Smooth muscle cell (in vitro differentiated cells): Measurements from ENCODE around the gene CDK11A. TPM values are rescaled to one million over a fixed set of nuclear protein-coding genes. Genes with fewer than 3 reads are reported as not detected.
"Not testable (repeated sequence)": the region's sequence is repeated elsewhere in the genome, so short reads cannot be mapped to it uniquely, and the experiment has no call there.

Experiments used
- DNase-seq: peaks from one replicate; lab custom pipeline; 2025; ENCODE audit not compliant: unreplicated experiment; lab: John Stamatoyannopoulos, UW
- H2AFZ ChIP-seq: fragments of 200-600 bp; sonication (generic); 2 replicates; pipeline ENCODE4 v1.6.0; 2016; ENCODE audit warnings: antibody characterized with exemption, low read depth, mild to moderate bottlenecking
- H3F3A ChIP-seq: fragments of 200-600 bp; sonication (generic); 2 replicates; pipeline ENCODE4 v1.6.0; 2017; ENCODE audit warnings: antibody characterized with exemption, low read depth
- H3K27ac ChIP-seq: fragments of 200-600 bp; sonication (generic); 2 replicates; pipeline ENCODE4 v1.5.1; 2016; ENCODE audit warnings: low read depth, mild to moderate bottlenecking
- H3K27me3 ChIP-seq: fragments of 200-600 bp; sonication (generic); 2 replicates; pipeline ENCODE4 v1.6.1; 2016; ENCODE audit warnings: low read depth, mild to moderate bottlenecking
- H3K36me3 ChIP-seq: fragments of 200-600 bp; sonication (generic); 2 replicates; pipeline ENCODE4 v1.5.1; 2016; ENCODE audit warnings: low read depth
- H3K4me1 ChIP-seq: fragments of 200-600 bp; sonication (generic); 2 replicates; pipeline ENCODE4 v1.5.1; 2016; ENCODE audit warnings: low read depth
- H3K4me2 ChIP-seq: fragments of 200-600 bp; sonication (generic); 2 replicates; pipeline ENCODE4 v1.6.0; 2016; ENCODE audit warnings: mild to moderate bottlenecking
- H3K4me3 ChIP-seq: fragments of 200-600 bp; sonication (generic); 2 replicates; pipeline ENCODE4 v1.5.1; 2016; ENCODE audit warnings: mild to moderate bottlenecking
- H3K79me2 ChIP-seq: fragments of 200-600 bp; sonication (generic); 2 replicates; pipeline ENCODE4 v1.6.0; 2016; ENCODE audit warnings: low read depth, mild to moderate bottlenecking
- H3K9ac ChIP-seq: fragments of 200-600 bp; sonication (generic); 2 replicates; pipeline ENCODE4 v1.6.0; 2016; ENCODE audit warnings: low read depth
- H3K9me3 ChIP-seq: fragments of 200-600 bp; sonication (generic); replicated peaks from 2 replicates; pipeline ENCODE4 v1.5.1; 2016; ENCODE audit warnings: low read depth
- H4K20me1 ChIP-seq: fragments of 200-600 bp; sonication (generic); 2 replicates; pipeline ENCODE4 v1.6.0; 2016; ENCODE audit warnings: low read depth
- WGBS: methylation state at CpG from one replicate; pipeline ENCODE4 v1.1.7; 2016; ENCODE audit warnings: low lambda C conversion rate; 5-methylcytosine and 5-hydroxymethylcytosine counted together
- polyA plus RNA-seq: library from polyadenylated mRNA; unstranded; fragments of >200 nt; fragmentation: Nextera tagmentation; extraction: Ambion mirVana; gene quantifications from 2 replicates; pipeline ENCODE4 v1.2.1, GENCODE V29; 2016
- total RNA-seq: library from RNA; depleted of rRNA; stranded (reverse); fragments of >200 nt; gene quantifications from 2 replicates; pipeline ENCODE4 v1.2.3, GENCODE V29; 2014
- TF ChIP-seq, protein P1 (sequence below): fragments of 200-600 bp; sonication (generic); IDR thresholded peaks from 2 replicates; pipeline ENCODE4 v1.5.1; 2017; ENCODE audit warnings: borderline replicate concordance, mild to moderate bottlenecking, antibody characterized with exemption; ENCODE audit not compliant: insufficient read depth, poor library complexity, severe bottlenecking

CDK11A gene
- total and polyA plus RNA-seq, 2 experiments from 2014 or later, result 19.8 to 20.9 TPM

DNA sequence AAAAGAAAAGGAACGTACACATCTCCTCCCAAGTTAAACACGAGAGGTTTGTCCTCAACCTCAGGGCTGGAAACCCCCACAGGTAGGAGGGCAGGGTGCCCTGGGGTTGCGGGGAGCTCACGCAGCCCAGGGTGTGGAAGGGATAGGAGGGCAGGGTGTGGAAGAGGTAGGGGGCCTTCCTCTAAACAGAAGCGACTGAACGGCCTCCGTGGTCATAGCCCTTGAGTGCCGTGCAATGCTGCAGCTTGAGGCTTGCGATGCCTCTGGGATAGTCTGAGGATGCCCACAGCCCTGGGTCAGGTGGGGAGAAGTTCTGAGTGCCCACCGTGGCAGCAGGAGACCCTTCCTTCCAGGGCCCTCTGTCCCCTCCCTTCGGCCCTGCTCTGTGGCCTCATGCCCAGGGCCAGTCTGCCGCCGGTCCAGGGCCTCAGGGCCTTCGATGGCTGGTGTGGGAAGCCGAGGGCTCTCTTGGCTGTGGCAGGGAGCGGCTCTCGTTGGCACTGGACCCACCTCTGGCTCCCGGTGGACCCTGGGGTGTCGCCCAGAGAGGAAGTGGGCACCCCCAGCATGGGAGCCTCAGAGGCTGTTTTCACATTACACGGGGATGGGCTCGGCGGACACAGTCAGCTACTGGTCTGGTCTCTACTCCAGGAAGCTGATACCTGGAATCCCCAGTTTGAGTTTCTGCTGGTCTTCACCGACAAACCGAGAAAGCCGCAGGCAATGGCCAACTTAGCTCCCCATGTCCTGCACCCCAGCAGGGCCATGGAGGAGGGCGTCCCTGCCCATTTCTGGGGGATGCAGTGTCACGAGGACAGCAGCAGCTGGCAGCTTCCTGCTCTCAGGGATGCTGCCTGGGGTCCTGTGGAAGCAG lies 59.0 kb downstream of the CDK11A start:
- Histone ChIP-seq H3K27me3 (no peaks in the 10 kb centered on the region), H3K27ac (no peak overlapping the region), H4K20me1 (no peaks in the 10 kb centered on the region), H3K4me2 (no peak overlapping the region), H2AFZ (no peak overlapping the region), H3K9me3 (no peaks in the 10 kb centered on the region), H3K79me2 (no peaks in the 10 kb centered on the region), H3K4me3 (no peak overlapping the region), H3K4me1 (no peaks in the 10 kb centered on the region), H3K9ac (no peak overlapping the region), H3F3A (peaks cover 5% of the 10 kb centered on the region), H3K36me3 (no peaks in the 10 kb centered on the region)
- TF ChIP-seq, protein P1, sequence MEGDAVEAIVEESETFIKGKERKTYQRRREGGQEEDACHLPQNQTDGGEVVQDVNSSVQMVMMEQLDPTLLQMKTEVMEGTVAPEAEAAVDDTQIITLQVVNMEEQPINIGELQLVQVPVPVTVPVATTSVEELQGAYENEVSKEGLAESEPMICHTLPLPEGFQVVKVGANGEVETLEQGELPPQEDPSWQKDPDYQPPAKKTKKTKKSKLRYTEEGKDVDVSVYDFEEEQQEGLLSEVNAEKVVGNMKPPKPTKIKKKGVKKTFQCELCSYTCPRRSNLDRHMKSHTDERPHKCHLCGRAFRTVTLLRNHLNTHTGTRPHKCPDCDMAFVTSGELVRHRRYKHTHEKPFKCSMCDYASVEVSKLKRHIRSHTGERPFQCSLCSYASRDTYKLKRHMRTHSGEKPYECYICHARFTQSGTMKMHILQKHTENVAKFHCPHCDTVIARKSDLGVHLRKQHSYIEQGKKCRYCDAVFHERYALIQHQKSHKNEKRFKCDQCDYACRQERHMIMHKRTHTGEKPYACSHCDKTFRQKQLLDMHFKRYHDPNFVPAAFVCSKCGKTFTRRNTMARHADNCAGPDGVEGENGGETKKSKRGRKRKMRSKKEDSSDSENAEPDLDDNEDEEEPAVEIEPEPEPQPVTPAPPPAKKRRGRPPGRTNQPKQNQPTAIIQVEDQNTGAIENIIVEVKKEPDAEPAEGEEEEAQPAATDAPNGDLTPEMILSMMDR, result no peak
- DNase-seq, result no peak
- WGBS, result 96% methylated on average over 27 of the region's 27 CpGs

DNA sequence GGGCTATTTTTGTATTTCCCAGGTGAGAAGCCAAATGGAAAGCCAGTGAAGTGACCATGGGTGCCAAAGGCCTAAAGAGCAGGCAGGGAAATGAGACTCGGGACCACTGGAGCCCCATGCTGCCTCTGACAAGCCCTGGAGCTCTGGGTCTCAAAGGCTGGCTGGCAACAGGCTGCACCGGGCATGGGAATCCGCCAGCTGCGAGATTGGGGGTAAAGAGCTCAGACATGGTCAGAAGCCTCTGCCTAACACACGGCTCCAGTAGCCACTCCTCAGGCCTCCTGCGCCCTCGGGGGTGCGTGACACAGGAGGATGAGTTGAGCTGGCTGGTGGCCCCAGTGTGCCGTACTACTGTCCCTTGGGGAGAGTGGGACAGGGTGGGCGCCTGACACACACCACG lies 59.8 kb downstream of the CDK11A start:
- H3K9ac ChIP-seq, H3K27me3 ChIP-seq: not testable (repeated sequence)
- 83% methylated on average over 4 of the region's 11 CpGs for WGBS

DNA sequence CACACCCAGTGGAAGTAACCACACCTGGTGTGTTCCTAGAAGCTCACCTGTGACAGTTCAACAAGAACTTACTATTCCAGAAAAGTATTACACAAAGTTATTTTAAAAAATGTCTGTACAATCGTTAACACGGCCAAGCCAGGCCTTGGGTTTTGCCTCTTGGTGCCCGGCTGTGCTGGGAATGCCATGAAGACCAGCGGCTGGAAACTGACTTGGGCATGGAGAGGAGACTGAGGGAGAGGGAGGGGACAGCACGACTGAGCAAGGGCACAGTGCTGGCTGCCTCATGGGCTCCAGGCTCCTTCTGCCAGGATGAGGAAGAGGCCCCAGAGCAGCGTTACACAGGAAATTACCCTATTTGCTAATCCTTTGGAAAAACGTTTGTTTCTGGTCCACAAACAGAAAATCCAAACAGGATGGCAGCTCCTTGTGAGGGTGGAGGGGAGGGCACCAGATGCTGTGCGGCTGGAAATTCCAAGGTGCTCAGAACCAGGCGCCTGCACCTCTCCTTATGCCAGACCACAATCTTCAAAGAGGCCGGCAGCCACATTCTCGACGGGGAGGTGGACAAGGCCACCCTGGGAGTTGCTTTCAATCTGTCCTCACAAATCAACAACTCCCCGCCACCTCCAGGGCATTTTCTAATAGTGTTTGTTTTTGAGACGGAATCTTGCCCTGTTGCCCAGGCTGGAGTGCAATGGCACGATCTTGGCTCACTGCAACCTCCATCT lies 61.2 kb downstream of the CDK11A start:
- peak overlapping the region; percentile 75 for H3K27ac ChIP-seq
- H3K9ac ChIP-seq, result not testable (repeated sequence)
- 74% methylated on average over 15 of the region's 15 CpGs for WGBS

More for the DNA sequence above, 59.8 kb downstream of the CDK11A start:
- not testable (repeated sequence) for H3K4me3 ChIP-seq, H3K79me2 ChIP-seq, H3K4me1 ChIP-seq, H3K9me3 ChIP-seq, H3F3A ChIP-seq, H3K36me3 ChIP-seq, H3K4me2 ChIP-seq, H2AFZ ChIP-seq, H4K20me1 ChIP-seq, DNase-seq, H3K27ac ChIP-seq

DNA sequence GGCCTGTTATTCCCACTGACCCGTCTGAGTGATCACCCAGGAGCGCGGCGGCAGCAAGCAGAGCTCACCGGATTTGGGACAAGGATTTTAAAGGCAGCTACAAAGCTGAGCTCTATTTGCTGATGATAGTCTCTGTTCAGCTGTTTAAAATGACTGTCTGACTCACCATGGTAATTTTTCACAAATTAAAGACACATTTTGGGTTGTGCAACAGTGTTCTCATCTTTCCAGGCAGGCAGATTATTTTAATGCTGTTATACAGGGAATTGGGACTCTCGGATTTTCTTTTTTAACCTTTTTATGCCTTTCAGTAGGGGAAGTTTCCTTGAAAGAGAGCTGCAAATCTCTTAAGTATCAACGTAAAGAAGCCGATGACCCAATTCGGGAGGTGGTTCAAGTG lies 61.8 kb downstream of the CDK11A start:
- Histone ChIP-seq H3K4me2 (peak overlapping the region; percentile 60), H3K27ac (peak overlapping the region; percentile 75)
- H4K20me1 ChIP-seq, H3K9ac ChIP-seq, H3K4me1 ChIP-seq, H3K27me3 ChIP-seq, H3F3A ChIP-seq, DNase-seq, H2AFZ ChIP-seq, H3K9me3 ChIP-seq, H3K79me2 ChIP-seq, H3K36me3 ChIP-seq, H3K4me3 ChIP-seq: not testable (repeated sequence)
- WGBS, result 61% methylated on average over 9 of the region's 9 CpGs

More for the DNA sequence above, 61.2 kb downstream of the CDK11A start:
- not testable (repeated sequence) for H3K4me1 ChIP-seq, H3K27me3 ChIP-seq, H2AFZ ChIP-seq, H3K36me3 ChIP-seq, DNase-seq, H3K79me2 ChIP-seq, H3K4me3 ChIP-seq, H4K20me1 ChIP-seq, H3F3A ChIP-seq, H3K9me3 ChIP-seq
- peak overlapping the region; percentile 60 for H3K4me2 ChIP-seq
